ENCODE data around the gene STK25.

Gene STK25

DNA sequence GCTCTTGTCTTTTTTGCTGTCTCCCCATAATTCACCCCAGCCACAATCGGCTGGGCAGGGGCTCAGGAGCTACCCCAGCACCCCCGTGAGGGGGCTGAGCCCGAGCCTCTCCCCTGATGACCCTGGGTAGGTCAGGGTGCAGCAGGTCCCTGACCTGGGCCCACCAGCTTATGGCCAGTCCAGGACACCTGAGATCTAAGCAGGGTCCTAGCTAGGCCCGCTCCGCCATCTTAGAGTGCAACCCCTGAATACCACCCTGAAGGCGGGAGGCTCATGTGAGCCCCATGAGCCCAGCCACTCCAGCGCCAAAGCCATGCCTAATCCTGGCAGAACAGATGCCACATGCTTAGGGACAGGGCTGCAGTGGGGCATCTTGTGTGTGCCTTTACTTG lies 16.2 kb downstream of the STK25 start:
- DNase-seq, result no peak

DNA sequence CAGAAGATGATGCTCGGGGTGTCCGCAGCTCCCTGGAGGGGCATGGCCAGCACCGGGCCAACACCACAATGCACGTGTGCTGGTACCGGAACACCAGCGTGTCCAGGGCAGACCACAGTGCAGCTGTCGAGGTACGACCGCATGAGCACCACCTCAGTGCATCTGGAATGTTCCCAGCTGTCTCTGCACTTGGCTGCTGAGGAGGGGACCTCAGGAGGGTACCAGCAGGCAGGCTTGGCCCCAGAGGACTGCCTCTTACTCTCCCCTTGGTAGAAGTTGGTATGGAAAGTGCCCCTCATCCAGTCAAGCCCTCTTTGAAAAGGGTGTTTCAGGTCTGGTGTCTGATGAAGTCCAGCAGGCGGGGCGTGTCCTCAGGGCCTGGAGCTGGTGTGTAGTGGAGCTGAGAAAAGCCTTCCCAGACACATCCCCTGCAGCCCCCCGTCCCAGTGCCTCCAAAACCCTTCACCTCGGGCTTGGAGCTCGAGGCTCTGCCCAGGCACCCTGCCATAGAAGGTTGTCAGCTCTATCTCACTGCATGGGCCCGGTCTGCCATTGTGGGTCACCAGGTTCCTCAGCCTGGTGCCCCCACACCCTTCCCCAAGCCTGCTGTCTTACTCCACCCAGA lies 16.7 kb downstream of the STK25 start:
- DNase-seq, result no peak

DNA sequence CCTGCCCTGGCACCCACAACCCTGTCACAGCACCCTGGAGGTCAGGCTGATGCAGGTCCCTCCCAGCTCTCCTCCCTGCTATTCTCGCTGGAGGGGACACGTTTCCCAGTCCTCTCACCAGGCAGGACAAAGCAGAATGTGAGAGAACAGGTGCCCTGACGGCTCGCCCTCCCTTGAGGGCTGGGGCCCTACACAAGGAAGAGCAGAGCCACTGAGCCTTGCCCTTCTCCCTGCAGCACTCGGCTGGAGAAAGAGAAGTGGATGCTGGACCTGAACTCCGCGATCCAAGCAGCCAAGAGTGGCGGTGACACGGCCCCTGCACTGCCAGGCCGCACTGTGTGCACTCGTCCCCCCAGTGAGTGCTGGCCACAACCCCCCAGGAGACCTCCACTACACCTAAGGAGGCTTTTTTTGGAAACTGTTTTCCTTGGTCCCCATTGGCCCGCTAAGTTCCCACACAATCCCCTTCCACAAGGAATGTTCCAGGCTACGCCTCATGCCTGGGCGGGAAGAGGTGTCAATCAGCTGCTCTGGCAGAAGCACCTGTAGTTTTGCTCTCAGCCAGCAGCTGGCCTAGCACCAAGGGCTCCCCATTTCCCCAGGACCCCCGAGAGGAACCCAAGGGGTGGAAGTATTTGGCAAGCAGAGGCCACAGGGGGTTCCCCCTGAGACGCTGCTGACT lies 17.4 kb downstream of the STK25 start:
- no peak for DNase-seq

DNA sequence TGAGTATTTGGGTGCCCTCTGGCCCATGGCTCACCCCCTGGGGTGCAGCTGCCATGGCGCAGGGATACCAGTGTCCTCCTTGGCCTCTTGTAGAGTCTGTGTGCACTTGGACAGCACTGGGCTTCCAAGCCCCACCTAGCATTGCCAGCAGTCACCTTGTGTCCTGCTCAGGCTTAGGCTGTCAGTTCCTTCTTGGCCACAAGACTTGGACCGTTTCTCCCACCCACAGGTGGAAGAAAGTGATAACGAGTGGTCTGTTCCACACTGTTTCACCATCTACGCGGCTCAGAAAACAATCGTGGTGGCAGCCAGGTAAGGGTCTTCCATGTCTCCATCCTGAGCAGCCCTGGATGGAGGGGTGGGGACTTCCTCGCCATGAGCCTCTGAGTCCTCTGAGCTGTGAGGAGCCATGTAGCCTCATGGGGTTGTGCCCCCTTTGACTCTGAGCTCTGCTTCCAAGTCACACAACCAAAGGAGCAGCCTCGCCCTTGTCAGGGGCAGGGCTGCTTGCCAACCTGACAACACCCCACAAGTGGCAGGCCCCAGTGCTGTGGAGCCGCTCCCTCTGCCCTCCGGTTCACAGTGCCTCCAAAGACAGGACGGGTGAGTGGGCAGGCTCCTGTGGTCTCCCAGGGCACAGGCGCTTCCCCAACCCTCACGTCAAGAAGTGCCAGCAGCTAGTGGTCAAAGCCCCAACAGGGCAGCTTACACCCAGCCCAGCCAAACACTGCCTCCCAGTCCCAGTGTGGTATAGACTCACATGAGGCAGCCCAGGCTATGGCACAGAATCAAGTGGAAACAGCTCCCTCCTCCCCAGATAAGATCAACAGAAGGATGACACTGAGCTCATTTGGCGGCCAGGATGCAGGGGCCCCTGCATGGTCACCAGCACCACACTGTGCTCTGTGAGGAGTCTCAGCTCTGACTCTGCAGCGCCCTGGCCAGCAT lies 18.4 kb downstream of the STK25 start:
- no peak for DNase-seq

DNA sequence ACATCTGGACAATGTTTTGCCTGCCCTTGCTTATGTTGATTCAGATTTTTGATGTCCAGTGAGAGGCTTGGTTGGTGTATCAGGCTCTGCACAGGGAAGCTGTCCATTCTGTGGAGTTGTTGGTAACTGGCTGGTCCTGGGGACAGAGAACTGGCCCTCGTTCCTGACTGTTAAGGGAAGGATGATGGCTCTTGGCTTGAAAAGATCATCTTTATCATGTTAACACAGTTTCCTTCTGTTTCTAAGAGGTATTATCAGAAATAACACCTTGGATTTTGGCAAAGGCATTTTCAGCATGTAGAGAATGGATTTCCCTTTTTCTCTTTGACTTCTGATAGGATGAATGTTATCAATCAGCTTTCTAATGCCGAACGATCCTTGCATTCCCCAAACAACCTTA lies 19.3 kb downstream of the STK25 start:
- no peak for DNase-seq

DNA sequence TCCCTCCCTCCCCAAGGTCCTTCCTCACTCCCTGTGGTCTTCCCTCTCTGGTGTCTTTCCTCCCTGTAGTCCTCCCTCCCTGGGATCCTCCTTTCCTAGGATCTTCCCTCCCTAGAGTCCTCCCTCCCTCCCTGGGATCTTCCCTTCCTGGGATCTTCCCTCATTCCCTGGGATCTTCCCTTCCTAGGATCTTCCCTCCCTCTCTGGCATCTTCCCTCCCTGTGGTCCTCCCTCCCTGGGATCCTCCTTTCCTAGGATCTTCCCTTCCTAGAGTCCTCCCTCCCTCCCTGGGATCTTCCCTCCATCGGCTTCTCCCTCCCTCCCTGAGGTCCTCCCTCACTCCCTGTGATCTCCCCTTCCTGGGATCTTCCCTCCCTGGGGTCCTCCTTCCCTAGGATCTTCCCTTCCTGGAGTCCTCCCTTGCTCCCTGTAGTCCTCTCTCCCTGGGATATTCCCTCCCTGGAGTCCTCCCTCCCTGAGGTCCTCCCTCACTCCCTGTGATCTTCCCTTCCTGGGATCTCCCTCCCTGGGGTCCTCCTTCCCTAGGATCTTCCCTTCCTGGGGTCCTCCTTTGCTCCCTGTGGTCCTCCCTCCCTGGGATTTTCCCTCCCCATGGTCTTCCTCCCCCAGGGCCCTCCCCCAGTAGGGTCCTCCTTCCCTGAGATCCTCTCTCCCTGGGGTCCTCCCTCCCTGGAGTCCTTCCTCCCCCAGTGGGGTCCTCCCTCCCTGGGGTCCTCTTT lies 23.0 kb downstream of the STK25 start:
- no peak for DNase-seq

DNA sequence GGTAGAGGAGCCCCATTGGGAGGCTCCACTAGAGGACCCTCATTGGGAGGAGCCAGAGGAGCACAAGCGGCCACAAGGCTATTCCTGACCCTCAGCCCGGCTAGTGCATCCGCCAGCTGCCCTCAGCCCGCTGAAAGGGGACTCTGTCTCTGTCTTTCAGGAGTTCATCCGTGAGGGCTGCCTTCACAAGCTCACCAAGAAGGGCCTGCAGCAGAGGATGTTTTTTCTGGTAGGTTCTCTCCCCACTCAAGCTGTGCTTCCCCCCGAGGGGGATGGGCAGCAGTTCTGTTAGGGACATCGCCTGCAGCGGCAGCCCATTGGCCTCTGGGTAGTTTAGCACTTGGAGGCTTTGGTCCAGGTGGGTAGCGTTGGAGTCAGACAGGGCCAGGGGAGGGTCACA lies 25.1 kb downstream of the STK25 start:
- DNase-seq, result no peak

DNA sequence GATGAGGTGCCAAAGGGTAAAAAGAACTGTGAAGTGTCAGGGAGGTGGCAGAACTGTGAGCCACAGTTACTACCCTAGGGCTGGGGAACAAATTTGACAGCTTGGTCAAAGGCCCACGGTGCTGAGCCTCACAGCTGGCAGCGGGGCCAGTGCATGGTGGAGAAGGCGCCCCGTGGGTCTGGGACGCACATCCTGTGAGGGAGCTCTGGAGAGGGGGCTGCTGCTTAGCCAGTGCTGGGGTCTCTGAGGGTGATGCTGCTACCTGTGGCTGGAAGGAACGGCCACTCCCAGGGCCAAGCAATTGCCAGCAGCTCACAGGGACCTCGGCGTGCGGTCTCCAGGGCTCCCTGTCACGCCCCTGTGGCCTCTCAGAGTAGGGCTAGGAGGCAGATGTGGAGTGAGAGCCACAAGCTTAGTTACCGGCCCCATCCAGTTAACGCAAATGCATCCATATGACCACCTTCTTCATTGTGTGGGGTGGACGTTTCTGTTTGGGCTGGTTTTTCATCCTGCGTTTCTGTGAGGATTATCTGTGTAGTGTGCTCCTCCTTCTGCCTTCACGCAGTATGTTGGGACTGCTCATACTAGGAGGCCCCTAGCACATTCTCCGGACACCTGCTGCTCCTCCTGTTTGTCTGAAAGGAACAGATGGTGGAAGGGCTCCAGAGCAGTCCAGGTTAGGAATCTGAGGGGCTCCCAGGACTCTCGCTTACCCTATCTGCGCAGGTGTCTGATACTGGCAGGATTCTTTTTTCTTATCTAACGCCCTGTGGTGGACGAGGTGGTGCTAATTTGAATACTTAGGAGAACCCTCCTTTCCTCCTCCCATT lies 26.0 kb downstream of the STK25 start:
- no peak for DNase-seq

DNA sequence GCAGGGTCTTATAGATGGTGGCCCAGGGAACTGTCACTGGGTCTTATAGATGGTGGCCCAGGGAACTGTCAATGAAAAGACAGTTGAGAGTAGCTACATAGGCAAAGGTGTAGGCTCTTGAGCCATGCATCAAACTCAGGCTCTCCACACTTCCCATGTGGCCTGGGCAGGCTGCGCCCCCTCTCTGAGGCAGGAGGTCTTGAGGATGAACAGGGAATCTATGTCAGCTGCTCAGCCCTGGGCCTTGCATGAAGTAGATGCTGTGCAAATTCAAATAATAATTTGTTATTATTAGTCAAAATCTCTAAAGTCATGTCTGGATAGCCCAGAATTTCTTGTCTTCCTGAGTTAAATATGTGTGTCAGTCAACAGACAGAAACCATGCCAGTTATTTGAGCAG lies 26.7 kb downstream of the STK25 start:
- DNase-seq, result no peak

DNA sequence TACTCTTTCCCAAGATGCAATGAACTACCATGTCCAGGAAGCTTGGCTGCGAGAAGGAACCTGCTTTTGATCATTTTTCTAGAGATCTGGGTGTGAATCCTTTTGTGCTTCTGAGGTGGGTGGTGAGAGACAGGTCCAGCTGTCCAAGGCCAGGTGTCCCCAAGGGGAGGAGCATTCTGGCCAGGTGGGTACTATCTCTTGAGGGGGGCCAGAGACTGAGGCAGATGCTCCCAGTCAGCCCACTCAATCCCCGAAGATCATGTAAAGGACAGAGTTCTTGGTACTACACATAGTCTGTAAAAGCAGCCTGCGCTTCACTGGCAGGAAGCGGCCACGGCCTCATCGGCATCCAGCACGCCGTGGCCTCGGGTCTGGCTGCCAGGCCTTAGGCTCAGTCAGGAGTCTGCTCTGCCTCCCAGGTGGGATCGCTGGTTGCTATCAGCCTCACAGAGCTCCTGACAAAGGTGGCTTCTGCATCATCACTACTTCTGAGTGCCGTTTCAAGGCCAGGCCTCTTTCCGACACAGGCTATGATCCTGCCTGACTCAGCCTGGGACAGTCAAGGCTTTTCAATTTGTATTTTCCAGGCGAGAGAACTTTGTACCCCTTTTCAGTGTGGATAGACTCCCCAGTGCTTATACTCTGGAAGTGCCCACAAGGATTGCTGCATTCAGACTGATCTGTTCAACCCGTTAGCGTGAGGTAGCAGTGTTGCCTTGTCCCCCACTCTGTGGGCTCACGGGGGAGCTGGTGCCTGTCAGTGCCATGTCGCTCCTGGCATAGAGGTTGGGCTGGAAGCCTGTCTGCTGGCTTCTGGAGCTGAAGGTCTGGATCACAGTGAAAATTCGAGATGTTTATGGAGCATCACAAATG lies 29.1 kb downstream of the STK25 start:
- no peak for DNase-seq

DNA sequence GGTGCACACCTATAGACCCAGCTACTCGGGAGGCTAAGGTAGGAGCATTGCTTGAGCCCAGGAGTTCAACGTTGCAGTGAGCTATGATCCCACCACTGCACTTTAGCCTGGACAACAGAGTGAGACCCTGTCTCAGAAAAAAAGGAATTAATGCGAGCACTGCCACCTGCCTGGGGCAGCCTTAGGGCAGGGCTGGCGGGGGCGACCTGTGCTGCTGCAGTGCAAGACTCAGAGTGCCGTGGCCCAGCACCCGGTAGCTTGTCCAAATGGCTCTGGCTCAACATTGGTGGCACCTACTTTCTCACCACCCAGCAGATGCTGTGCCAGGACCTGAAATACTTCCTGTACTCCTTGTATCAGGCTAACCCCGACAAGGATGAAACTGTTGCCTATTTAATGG lies 30.2 kb downstream of the STK25 start:
- no peak for DNase-seq

DNA sequence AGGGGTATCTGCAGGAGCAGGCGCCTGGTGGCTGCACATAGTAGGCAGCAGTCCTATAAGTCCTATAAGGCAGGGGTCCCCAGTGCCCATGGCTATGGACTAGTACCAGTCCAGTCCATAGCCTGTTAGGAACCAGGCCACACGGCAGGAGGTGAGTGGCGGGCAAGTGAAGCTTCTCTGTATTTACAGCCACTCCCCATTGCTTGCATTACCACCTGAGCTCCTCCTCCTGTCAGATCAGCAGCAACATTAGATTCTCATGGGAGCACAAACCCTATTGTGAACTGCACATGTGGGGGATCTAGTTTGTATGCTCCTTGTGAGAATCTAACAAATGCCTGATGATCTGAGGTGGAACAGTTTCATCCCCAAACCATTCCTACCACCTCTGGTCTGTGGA lies 33.1 kb downstream of the STK25 start:
- no peak for DNase-seq

DNA sequence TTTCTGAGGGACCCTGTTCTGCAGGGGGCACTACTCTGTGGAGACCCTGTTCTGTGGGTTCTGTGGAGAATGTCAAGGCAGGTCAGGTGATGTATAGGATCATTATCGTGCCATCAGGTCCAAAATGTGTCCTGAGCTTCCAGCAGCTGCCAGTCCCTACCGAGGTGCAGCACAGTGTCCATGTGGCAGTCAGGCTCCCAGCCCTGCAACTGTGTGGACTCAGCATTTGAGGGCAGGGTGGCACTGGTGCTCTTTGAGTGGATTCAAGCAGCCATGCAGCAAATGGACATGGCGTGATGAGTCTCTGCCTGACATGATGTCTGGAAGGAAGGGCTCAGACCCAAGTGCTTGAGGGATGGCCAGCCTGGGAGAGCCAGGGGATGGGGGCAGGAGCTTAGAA lies 35.0 kb downstream of the STK25 start:
- DNase-seq, result no peak

DNA sequence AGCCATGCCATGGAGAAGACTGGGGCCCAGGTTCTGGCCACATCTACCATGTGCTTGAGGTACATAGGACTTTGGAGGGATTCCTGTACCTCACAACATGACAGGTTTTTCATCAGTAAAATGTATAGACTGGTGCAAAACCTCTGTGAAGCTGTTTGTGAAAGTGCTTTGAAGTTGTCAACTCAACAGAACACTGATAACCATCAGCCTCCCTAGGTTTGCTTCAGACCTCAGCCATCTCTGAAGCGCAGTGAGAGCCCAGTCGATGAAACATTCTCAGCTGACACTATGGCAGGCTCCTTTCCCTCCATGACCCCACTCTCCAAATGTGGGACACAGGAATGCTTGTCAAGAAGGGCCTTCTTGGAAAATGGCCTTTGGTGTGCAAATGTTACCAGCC lies 38.6 kb downstream of the STK25 start:
- DNase-seq, result no peak

DNA sequence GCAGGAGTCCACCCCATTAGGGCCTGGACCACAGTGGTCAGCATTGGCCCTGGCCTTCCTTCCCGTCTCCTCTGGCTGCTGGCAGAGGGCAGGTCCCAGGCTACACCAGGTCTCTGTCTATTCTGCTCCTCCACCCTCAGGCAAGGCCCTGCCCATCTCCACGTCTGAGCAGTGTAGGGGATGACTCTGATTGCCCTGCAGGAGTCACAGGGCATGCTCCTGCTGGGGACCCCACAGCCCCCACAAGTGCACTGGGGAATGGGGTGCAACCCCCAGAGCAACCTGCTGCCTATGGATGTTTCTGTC lies 40.0 kb downstream of the STK25 start:
- no peak for DNase-seq

DNA sequence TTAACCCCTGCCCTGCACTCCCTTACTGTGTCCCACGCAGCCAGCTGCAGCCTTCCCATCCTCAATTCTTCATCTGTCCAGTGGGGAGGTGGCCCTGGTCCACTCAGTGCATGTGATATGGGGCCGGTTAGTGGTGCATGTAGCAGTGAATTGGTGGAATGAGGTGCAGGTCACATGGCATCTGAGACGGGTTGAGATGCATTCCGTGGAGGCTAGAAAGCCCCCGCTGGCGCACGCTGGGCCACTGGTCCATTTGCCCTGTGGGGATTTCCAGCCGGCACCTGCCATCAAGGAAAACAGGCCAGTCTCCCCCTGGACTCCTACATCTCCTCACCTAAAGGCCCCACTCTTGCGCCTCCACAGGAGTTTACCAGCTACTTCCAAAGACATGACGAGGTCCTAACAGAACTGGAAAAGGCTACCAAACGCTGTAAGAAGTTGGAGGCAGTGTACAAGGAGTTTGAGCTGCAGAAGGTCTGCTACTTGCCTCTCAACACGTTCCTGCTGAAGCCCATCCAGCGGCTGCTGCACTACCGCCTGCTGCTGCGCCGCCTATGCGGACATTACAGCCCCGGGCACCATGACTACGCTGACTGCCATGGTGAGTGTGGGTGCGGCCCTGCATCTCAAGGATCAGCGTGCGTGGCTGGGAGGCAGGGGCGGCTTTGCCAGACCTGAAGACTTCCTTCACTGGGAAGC lies 40.5 kb downstream of the STK25 start:
- DNase-seq, result no peak

DNA sequence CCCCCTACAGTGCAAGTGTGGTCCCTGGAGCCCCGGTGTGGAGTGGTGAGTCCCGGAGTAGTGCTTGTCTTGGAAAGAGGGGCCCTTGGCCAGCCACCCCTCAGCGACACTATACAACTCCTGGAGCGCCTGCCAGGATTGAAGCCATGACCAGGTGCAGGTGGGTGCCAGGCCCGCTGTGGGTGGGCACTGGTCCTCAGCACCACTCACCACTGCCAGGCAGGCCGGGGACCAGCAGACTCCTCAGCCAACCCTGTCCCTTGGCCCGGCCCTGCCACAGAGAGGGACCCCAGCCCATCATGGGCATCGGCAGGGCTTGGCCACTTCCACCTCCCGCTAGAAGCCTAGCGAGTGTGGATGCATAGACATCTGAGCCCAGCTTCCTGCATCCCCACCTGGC lies 42.2 kb downstream of the STK25 start:
- no peak for DNase-seq

DNA sequence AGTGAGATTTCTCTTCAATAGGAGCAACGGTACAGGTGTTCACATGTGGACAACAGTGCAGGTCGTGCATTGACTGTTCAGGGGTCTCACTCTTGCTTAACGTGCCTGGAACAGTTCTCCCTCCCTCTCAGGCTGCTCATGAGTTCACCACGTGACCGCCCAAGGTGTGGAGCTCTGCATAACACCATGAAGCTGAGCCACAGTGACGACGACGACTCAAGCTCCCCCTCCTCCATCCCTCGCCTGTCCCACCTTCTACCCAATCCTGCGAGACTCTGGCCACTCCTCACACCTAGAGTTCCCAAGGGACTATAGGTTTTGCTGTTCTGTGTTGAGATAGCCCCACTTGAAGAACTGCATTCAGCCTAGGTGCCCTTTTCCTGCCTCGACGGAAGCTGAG lies 42.8 kb downstream of the STK25 start:
- no peak for DNase-seq

DNA sequence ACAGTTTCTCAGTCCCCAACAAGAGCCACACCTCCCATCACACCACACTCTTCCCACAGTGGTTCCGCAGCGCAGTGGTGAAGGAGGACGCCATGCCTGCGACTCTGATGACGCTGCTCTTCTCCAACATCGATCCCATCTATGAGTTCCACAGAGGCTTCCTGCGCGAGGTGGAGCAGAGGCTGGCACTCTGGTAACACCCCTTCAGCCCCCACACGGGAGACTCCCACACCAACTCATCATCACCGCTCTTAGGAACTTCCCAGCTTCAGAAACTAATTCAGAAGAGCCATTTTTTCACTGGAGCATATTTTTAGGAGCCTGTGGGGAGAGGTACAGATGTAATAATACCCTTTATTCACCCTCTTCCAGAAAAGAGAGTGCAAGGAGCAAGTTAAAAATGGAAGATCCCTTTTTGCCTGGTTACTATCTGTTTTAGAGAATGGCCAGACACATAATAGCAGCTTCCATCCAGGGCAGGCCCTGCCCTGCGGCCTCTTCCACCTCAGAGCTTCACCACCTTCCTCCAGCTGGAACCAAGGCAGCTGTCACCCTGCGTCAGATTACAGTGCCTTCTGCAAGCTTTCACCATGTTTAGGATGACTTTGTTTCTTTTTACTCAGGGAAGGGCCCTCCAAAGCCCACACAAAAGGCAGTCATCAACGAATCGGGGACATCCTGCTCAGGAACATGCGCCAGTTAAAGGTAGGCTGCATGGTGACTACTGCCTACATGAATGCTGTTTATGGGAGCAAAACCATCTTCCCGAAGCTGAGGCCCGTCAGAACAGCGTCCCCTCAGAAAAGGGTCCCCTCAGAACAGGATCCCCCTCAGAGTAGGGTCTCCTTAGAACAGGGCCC lies 44.9 kb downstream of the STK25 start:
- no peak for DNase-seq

Measured in activated CD4-positive, alpha-beta T cell treated with anti-CD3 and anti-CD28 coated beads, Interleukin-2, amount 50 U/mL, for 16 hours (primary cell).